PC-9 (cell line): Measurements from ENCODE around the gene TGFBR1. TPM values are rescaled to one million over a fixed set of nuclear protein-coding genes. Genes with fewer than 3 reads are reported as not detected.

Experiments
- BruUV-seq: library from RNA; stranded (reverse); fragments of 400-500 nt; replicated peaks from 2 replicates; lab custom pipeline; 2021; lab: Mats Ljungman, UMichigan
- CTCF ChIA-PET: fragments of 300-600 bp; sonication (Branson Sonifier 250); formaldehyde crosslinking; loops from one replicate; lab custom pipeline; 2022; ENCODE audit warnings: antibody characterized with exemption; lab: Charles Lee
- POLR2A ChIA-PET: fragments of 300-600 bp; sonication (Branson Sonifier 250); formaldehyde crosslinking; loops from one replicate; lab custom pipeline; 2022; ENCODE audit warnings: antibody characterized with exemption; ENCODE audit not compliant: unreplicated experiment; lab: Charles Lee
- DNase-seq, 2 experiments: peaks; one replicate each; pipeline versions ENCODE4 v3.0.0 to v3.0.0-alpha.2; 2015 to 2022; ENCODE audit warnings: mixed read lengths in 1 of 2
- H2AFZ ChIP-seq: fragments of 200-600 bp; sonication (generic); 2 replicates; pipeline ENCODE4 v1.8.1; 2017; ENCODE audit warnings: antibody characterized with exemption
- H3F3A ChIP-seq: fragments of 200-600 bp; sonication (generic); 2 replicates; pipeline ENCODE4 v1.8.1; 2017; ENCODE audit warnings: antibody characterized with exemption, mild to moderate bottlenecking, low read depth; ENCODE audit not compliant: insufficient read depth
- H3K27ac ChIP-seq: fragments of 200-600 bp; sonication (generic); 2 replicates; pipeline ENCODE4 v1.6.1; 2016; ENCODE audit warnings: mixed run types
- H3K27me3 ChIP-seq: fragments of 200-600 bp; sonication (generic); 2 replicates; pipeline ENCODE4 v1.6.1; 2016; ENCODE audit warnings: low read depth, mixed run types; ENCODE audit not compliant: insufficient read depth
- H3K36me3 ChIP-seq: fragments of 200-600 bp; sonication (generic); 2 replicates; pipeline ENCODE4 v1.6.1; 2016; ENCODE audit warnings: low read depth, mixed run types
- H3K4me1 ChIP-seq: fragments of 200-600 bp; sonication (generic); replicated peaks from 2 replicates; pipeline ENCODE4 v1.6.1; 2016; ENCODE audit warnings: mixed run types; ENCODE audit not compliant: insufficient read depth
- H3K4me2 ChIP-seq: fragments of 200-600 bp; sonication (generic); 2 replicates; pipeline ENCODE4 v1.6.1; 2017; ENCODE audit warnings: mixed run types
- H3K4me3 ChIP-seq: fragments of 200-600 bp; sonication (generic); 2 replicates; pipeline ENCODE4 v1.6.1; 2016; ENCODE audit warnings: mixed run types
- H3K79me2 ChIP-seq: fragments of 200-600 bp; sonication (generic); 2 replicates; pipeline ENCODE4 v1.6.1; 2017; ENCODE audit warnings: low read depth, mixed run types
- H3K9me2 ChIP-seq: fragments of 200-600 bp; sonication (generic); 2 replicates; pipeline ENCODE4 v1.8.1; 2017; ENCODE audit warnings: mild to moderate bottlenecking; ENCODE audit not compliant: insufficient read depth
- H3K9me3 ChIP-seq: fragments of 200-600 bp; sonication (generic); 2 replicates; pipeline ENCODE4 v1.8.1; 2016; ENCODE audit warnings: low read depth; ENCODE audit not compliant: insufficient read depth
- H4K20me1 ChIP-seq: fragments of 200-600 bp; sonication (generic); 2 replicates; pipeline ENCODE4 v1.8.1; 2017; ENCODE audit not compliant: insufficient read depth
- EZH2 ChIP-seq: fragments of 200-600 bp; sonication (generic); IDR thresholded peaks from 2 replicates; pipeline ENCODE4 v1.8.0; 2017; ENCODE audit warnings: antibody characterized with exemption, low read depth
- intact Hi-C: fragments of 100-400 bp; cut with micrococcal nuclease; formaldehyde crosslinking; loops from one replicate; pipeline ENCODE4 v1.10.0; 2022; ENCODE audit not compliant: unreplicated experiment
- total RNA-seq: library from RNA; stranded (reverse); gene quantifications from 2 replicates; pipeline ENCODE4 v1.2.3, GENCODE V29; 2021
- TF ChIP-seq, protein P1 (sequence below): fragments of 200-600 bp; sonication (generic); conservative IDR thresholded peaks from 2 replicates; pipeline ENCODE4 v1.6.1; 2017; ENCODE audit warnings: mixed run types, antibody characterized with exemption, mild to moderate bottlenecking, moderate library complexity

TGFBR1 gene
- total RNA-seq, 1 experiment from 2014 or later = 18.3 TPM

DNA sequence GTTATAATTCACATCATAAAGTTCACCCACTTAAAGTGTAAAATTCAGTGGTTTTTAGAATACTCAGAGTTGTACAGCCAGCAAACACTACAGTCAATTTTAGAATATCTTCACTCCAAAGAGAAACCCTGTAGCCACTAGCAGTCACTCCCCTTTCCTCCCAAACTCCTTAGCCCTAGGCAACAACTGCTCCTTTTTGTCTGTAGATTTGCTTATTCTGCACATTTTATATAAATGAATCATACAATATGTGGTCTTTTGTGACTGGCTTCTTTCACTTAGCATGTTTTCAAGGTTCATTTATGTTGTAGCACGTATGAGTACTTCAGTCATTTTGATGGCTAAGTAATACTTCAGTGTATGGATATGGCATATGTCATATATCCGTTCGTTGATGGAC lies 38.7 kb downstream of the TGFBR1 start:
- Histone ChIP-seq H3K36me3 (peaks cover 18% of the 10 kb centered on the region; the same call in 1 of the 2 replicates), H3K9me2 (no peaks in the 10 kb centered on the region), H3K27me3 (no peaks in the 10 kb centered on the region), H3K9me3 (0 out of 2 replicates have a peak, but pooled peaks cover 5% of the 10 kb centered on the region), H2AFZ (no peak overlapping the region), H3K4me2 (no peak overlapping the region), H3K4me1 (no peaks in the 10 kb centered on the region), H3K27ac (no peak overlapping the region), H4K20me1 (no peaks in the 10 kb centered on the region), H3K79me2 (no peaks in the 10 kb centered on the region), H3F3A (no peaks in the 10 kb centered on the region), H3K4me3 (no peak overlapping the region)
- POLR2A ChIA-PET = no interaction called here
- BruUV-seq = no TSS peak
- TF ChIP-seq, protein P1, sequence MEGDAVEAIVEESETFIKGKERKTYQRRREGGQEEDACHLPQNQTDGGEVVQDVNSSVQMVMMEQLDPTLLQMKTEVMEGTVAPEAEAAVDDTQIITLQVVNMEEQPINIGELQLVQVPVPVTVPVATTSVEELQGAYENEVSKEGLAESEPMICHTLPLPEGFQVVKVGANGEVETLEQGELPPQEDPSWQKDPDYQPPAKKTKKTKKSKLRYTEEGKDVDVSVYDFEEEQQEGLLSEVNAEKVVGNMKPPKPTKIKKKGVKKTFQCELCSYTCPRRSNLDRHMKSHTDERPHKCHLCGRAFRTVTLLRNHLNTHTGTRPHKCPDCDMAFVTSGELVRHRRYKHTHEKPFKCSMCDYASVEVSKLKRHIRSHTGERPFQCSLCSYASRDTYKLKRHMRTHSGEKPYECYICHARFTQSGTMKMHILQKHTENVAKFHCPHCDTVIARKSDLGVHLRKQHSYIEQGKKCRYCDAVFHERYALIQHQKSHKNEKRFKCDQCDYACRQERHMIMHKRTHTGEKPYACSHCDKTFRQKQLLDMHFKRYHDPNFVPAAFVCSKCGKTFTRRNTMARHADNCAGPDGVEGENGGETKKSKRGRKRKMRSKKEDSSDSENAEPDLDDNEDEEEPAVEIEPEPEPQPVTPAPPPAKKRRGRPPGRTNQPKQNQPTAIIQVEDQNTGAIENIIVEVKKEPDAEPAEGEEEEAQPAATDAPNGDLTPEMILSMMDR = no peak
- TF ChIP-seq EZH2 = no peak
- CTCF ChIA-PET = no interaction called here
- DNase-seq = no peak
- intact Hi-C loops = no loop called here

DNA sequence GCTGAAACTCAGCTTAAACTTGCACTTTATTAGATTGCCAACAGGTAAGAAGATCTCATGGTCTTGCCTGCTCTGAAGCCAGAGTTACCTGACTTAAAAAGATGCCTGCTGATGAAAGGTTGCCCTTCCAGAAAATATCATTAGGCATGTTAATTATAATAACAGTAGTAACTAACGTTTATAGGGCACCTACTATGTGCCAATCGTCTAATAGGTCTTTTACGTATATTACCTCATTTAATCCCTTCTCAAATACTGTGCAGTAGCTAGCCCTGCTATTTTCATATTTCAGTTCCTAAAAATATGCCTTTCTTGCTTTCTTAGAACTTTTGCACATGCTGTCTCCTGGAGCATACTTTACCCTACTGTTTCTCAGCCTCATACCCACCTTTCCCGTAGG lies 40.1 kb downstream of the TGFBR1 start:
- Histone ChIP-seq H3K4me2 (no peak overlapping the region), H3K79me2 (no peaks in the 10 kb centered on the region), H3F3A (no peaks in the 10 kb centered on the region), H3K4me3 (no peak overlapping the region), H2AFZ (no peak overlapping the region), H3K9me3 (0 out of 2 replicates have a peak, but pooled peaks cover under 1% of the 10 kb centered on the region), H3K4me1 (no peaks in the 10 kb centered on the region), H3K9me2 (no peaks in the 10 kb centered on the region), H3K36me3 (peaks cover 26% of the 10 kb centered on the region; the same call in 1 of the 2 replicates), H3K27ac (no peak overlapping the region), H4K20me1 (no peaks in the 10 kb centered on the region), H3K27me3 (no peaks in the 10 kb centered on the region)
- DNase-seq = no peak
- ChIA-PET CTCF (no interaction called here), POLR2A (no interaction called here)
- no peak for TF ChIP-seq EZH2
- TF ChIP-seq, protein P1 = no peak
- no TSS peak for BruUV-seq
- intact Hi-C loops = no loop called here

DNA sequence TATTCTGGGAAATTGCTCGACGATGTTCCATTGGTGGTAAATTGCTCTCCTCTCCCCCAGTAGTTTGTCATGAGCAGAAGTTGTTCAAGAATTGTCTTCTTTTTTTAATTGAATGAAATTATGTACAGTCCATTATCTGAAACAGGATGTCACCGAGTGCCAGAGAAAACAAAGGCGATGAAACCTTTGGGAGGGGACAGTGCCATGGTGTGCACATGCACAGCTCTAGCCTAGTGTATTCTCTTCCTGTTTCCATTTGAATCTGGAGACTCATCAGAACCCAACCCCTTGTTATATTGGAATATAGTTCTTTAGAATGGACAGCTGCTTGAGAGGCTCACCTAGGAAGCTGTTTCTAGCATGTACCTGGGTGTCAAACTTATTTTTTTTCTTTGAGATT lies 41.7 kb downstream of the TGFBR1 start:
- Histone ChIP-seq H3K79me2 (no peaks in the 10 kb centered on the region), H3K4me1 (no peaks in the 10 kb centered on the region), H3K27ac (no peak overlapping the region), H3K4me3 (no peak overlapping the region), H3K4me2 (no peak overlapping the region), H4K20me1 (no peaks in the 10 kb centered on the region), H3K9me3 (no peaks in the 10 kb centered on the region), H3K9me2 (no peaks in the 10 kb centered on the region), H3F3A (no peaks in the 10 kb centered on the region), H3K36me3 (peaks cover 28% of the 10 kb centered on the region; the same call in 1 of the 2 replicates), H2AFZ (no peak overlapping the region), H3K27me3 (no peaks in the 10 kb centered on the region)
- ChIA-PET CTCF (interaction anchor here (0.7 kb wide), 1 partner anchor 226 kb away, joined by 3 read pairs; no protein-coding TSS in a partner anchor), POLR2A (interaction anchor here (0.6 kb wide), 1 partner anchor 63 kb away, joined by 9 read pairs; no protein-coding TSS in a partner anchor)
- intact Hi-C loops = no loop called here
- BruUV-seq = no TSS peak
- no peak for DNase-seq
- no peak for TF ChIP-seq EZH2
- TF ChIP-seq, protein P1 = no peak
